NB4 (cell line): Measurements from ENCODE around the gene RAB11A.
"Not testable (repeated sequence)": the region's sequence is repeated elsewhere in the genome, so short reads cannot be mapped to it uniquely, and the experiment has no call there.

ENCODE experiments used
- DNase-seq: peaks from one replicate; pipeline ENCODE4 v3.0.0; 2010; ENCODE audit warnings: low read depth
- H3K4me3 ChIP-seq: one replicate; pipeline ENCODE4 v1.5.1; 2011; ENCODE audit warnings: mild to moderate bottlenecking, low read depth, low read length, moderate library complexity
- MYC ChIP-seq: IDR thresholded peaks from 2 replicates; pipeline ENCODE4 v1.6.1; 2011; ENCODE audit warnings: low read depth, low read length
- POLR2A ChIP-seq: IDR thresholded peaks from 2 replicates; pipeline ENCODE4 v1.6.1; 2011; ENCODE audit warnings: mild to moderate bottlenecking; ENCODE audit not compliant: insufficient read length; ENCODE audit errors: extremely low read depth
- TF ChIP-seq, protein P1 (sequence below): IDR thresholded peaks from one replicate; pipeline ENCODE4 v1.5.1; 2012; ENCODE audit warnings: low read depth, low read length
- TF ChIP-seq, protein P2 (sequence below): IDR thresholded peaks from 2 replicates; pipeline ENCODE4 v1.6.1; 2011; ENCODE audit warnings: low read depth, low read length

Gene RAB11A

DNA sequence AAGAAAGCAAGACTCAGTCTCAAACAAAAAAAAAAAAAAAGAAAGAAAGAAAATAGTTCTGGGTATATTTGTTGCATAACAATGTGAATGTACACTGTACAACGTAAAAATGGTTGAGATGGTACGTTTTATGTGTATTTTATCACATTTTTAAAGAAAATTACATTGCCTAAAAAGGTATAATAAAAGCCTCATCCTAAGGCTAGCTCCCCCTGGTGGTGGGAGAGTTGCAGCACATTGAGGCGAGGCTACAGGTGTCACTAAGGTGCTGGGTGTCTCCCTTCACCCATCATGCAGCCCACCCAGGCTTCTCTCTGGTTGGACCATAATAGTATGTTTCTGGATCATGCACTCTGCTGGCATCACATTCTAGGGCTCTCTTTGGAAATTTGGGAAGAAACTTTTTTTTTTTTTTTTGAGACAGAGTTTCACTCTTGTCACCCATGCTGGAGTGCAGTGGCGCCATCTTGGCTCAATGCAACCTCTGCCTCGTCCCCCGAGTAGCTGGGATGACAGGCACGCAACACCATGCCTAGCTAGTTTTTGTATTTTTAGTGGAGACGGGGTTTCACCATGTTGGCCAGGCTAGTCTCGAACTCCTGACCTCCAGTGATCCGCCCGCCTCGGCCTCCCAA lies 12.4 kb upstream of the RAB11A start:
- TF ChIP-seq MYC = no peak
- TF ChIP-seq, protein P1, sequence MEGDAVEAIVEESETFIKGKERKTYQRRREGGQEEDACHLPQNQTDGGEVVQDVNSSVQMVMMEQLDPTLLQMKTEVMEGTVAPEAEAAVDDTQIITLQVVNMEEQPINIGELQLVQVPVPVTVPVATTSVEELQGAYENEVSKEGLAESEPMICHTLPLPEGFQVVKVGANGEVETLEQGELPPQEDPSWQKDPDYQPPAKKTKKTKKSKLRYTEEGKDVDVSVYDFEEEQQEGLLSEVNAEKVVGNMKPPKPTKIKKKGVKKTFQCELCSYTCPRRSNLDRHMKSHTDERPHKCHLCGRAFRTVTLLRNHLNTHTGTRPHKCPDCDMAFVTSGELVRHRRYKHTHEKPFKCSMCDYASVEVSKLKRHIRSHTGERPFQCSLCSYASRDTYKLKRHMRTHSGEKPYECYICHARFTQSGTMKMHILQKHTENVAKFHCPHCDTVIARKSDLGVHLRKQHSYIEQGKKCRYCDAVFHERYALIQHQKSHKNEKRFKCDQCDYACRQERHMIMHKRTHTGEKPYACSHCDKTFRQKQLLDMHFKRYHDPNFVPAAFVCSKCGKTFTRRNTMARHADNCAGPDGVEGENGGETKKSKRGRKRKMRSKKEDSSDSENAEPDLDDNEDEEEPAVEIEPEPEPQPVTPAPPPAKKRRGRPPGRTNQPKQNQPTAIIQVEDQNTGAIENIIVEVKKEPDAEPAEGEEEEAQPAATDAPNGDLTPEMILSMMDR = peak; percentile 85
- DNase-seq = peak; percentile 66
- H3K4me3 ChIP-seq = no peak overlapping the region

DNA sequence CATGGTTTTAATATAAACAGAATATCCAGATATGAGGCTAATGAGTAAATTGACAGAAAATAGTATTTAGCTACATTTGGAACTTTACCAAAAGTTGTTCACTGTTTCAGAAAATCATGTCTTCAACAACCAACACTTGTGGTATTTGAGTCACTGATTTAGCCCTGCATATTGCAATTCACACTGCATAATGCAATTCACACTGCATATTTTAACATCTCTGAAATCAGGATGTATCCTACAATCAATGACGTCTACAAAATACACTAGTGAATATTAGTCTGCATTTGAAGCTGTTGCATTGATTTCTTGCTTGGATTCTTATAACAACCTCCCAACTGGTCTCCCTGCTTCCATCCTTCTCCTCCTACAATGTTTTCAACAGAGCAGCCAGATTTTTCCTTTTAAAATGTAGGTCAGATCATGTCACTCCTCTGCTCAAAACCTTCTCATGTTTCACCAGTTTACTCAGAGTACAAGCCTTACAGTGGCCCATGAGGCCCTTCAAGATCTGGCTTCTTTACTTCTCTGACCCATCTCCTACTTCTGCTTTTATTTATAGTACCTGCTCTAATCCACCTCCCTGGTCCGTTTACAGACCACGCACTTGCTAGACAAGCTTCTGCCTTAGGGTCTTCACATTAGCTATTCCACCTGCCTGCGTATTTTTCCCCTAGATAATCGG lies 11.4 kb upstream of the RAB11A start:
- DNase-seq = no peak
- no peak overlapping the region for H3K4me3 ChIP-seq
- TF ChIP-seq, protein P1 = no peak
- TF ChIP-seq MYC (no peak), POLR2A (no peak)
- TF ChIP-seq, protein P2, sequence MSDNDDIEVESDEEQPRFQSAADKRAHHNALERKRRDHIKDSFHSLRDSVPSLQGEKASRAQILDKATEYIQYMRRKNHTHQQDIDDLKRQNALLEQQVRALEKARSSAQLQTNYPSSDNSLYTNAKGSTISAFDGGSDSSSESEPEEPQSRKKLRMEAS = no peak

DNA sequence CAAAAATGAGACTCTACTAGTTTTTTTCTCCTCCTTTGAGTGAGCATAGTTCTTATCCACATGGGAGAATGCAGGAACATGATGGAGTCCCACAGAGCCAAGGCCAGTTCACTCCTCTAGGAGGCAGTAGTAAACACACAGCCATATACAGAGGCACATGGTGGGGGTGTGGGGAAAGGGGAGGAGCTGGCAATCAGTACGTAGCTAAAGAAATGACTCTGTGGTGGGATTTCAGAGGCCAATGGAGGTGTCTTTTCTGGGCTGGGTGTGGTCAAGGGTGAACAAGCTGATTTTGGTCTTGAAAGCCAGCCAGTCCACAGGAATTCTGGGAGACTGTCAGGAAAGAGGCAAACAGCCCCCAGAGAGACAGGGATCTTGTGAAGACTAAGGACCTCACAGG lies 6.6 kb upstream of the RAB11A start:
- no peak overlapping the region for H3K4me3 ChIP-seq
- TF ChIP-seq POLR2A = no peak
- TF ChIP-seq, protein P2 = peak; percentile 93
- peak; percentile 94 for TF ChIP-seq MYC
- TF ChIP-seq, protein P1 = peak; percentile 80
- peak; percentile 85 for DNase-seq

DNA sequence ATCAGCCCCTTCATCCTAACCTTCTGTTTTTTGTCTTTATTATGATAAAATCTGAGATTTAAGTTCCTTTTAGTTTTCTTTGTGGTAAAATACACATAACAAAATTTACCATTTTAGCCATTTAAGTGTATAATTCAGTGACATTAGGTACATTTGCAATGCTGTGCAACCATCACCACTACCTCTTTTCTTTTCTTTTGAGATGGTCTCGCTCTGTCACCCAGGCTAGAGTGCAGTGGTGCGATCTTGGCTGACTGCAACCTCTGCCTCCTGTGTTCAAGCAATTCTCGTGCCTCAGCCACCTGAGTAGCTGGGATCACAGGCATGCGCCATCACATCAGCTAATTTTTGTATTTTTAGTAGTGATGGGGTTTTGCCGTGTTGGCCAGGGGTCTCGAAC lies 6.2 kb upstream of the RAB11A start:
- H3K4me3 ChIP-seq = no peak overlapping the region
- DNase-seq = no peak
- TF ChIP-seq, protein P2 = no peak
- no peak for TF ChIP-seq MYC
- no peak for TF ChIP-seq POLR2A
- TF ChIP-seq, protein P1 = no peak

DNA sequence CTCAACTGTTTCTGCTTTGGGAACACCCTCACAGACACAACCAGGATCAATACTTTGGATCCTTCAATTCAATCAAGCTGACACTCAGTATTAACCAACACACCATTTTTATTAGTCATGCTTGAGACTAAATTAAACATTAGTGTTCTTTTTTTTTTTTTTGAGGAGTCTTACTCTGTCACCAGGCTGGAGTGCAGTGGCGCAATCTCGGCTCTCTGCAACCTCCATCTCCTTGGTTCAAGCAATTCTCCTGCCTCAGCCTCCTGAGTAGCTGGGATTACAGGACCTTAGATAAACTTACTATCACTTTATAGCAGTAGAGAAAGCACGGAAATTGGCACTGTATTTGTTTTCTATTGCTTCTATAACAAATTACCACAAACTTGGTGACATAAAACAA lies 2.0 kb upstream of the RAB11A start:
- no peak for DNase-seq
- TF ChIP-seq, protein P2 = no peak
- TF ChIP-seq MYC (no peak), POLR2A (no peak)
- TF ChIP-seq, protein P1 = no peak
- no peak overlapping the region for H3K4me3 ChIP-seq

DNA sequence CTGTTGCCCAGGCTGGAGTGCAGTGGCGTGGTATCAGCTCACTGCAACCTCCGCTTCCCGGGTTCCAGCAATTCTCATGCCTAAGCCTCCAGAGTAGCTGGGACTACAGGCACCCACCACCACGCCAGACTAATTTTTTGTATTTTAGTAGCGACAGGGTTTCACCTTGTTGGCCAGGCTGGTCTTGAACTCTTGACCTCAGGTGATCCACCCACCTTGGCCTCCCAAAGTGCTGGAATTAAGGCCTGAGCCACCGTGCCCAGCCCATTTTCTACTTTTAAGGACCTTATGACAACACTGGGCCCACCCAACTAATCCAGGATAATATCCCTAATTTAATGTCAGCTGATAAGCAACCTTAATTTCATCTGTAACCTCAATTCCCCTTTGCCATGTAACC lies 1.4 kb upstream of the RAB11A start:
- H3K4me3 ChIP-seq, DNase-seq: not testable (repeated sequence)
